Left lung (tissue), 10 donors: ENCODE data around the gene TMEM260. TPM values are rescaled to one million over a fixed set of nuclear protein-coding genes. Genes with fewer than 3 reads are reported as not detected.
"Not testable (repeated sequence)": the region's sequence is repeated elsewhere in the genome, so short reads cannot be mapped to it uniquely, and the experiment has no call there.

ENCODE experiments used
- ATAC-seq: fragments of 200-7000 bp; cut with Tn5 transposase; one replicate; pipeline ENCODE4 v1.9.1; 2020; ENCODE audit warnings: moderate library complexity
- DNase-seq, 4 donors: peaks; one replicate each; pipeline ENCODE4 v3.0.0-alpha.2; 2013 to 2020
- H3K27ac ChIP-seq, 2 donors: fragments of 200-600 bp; sonication (generic) in 1 of 2; one replicate each; pipeline versions ENCODE4 v1.5.0 to v1.8.0; 2020 to 2021
- H3K27me3 ChIP-seq, 2 donors: fragments of 200-600 bp; sonication (generic) in 1 of 2; one replicate each; pipeline versions ENCODE4 v1.5.0 to v1.8.0; 2020 to 2021
- H3K36me3 ChIP-seq, 2 donors: fragments of 200-600 bp; sonication (generic) in 1 of 2; one replicate each; pipeline versions ENCODE4 v1.5.0 to v1.8.0; 2020 to 2021
- H3K4me1 ChIP-seq, 2 donors: fragments of 200-600 bp; one replicate each; pipeline ENCODE4 v1.8.0; 2021
- H3K4me3 ChIP-seq, 2 donors: fragments of 200-600 bp; sonication (generic) in 1 of 2; one replicate each; pipeline versions ENCODE4 v1.5.0 to v1.8.0; 2020 to 2021; ENCODE audit warnings: mild to moderate bottlenecking in 1 of 2
- H3K9me3 ChIP-seq, 2 donors: fragments of 200-600 bp; sonication (generic) in 1 of 2; one replicate each; pipeline versions ENCODE4 v1.5.0 to v1.8.0; 2020 to 2021
- CTCF ChIP-seq, 2 donors: fragments of 200-600 bp; sonication (generic) in 1 of 2; IDR thresholded peaks; one replicate each; pipeline versions ENCODE4 v1.5.0 to v1.8.0; 2021; ENCODE audit warnings: antibody characterized with exemption in 2 of 2
- intact Hi-C, 2 donors: fragments of 100-400 bp; cut with DNase I; formaldehyde crosslinking; loops; one replicate each; pipeline versions ENCODE4 v1.11.2 to v1.14.2; 2022
- polyA plus RNA-seq, 6 donors: library from polyadenylated mRNA; unstranded; fragments of 120-200 nt; gene quantifications; one replicate each; pipeline ENCODE4 v1.2.1, GENCODE V29; 2013; ENCODE audit not compliant: insufficient read length in 6 of 6
- total RNA-seq, 2 donors: library from RNA; stranded (reverse); fragmentation: NEBNext Ultra II Directional; extraction: Animal tissue kit (Norgen Biotek cat#: 25700); gene quantifications; one replicate each; pipeline ENCODE4 v1.2.1, GENCODE V29; 2021
- donor health status: DM: no; HTN: yes; CAD: no.
- donor health status: DM: no; HTN: no; CAD: no.

TMEM260 gene
- total and polyA plus RNA-seq, 8 donors = 24.2 to 34.9 (median 28.7) TPM

- ATAC-seq (no peak), DNase-seq (no peak)
- no peak for TF ChIP-seq CTCF (IDR thresholded peaks at IDR 0.05)
- Histone ChIP-seq H3K4me1 (no peaks in the 10 kb centered on the region), H3K27me3 (no peaks in the 10 kb centered on the region), H3K9me3 (no peaks in the 10 kb centered on the region), H3K36me3 (peaks cover 0 to 12% of the 10 kb centered on the region in 2 donors), H3K27ac (no peak overlapping the region), H3K4me3 (no peak overlapping the region)
- intact Hi-C loops = no loop called here
Measured at GRCh38 chr14:56592746-56593544, 13.3 kb downstream of the TMEM260 start.

- Histone ChIP-seq H3K4me3 (no peak overlapping the region), H3K36me3 (peaks cover 0 to 12% of the 10 kb centered on the region in 2 donors), H3K4me1 (no peaks in the 10 kb centered on the region), H3K27me3 (no peaks in the 10 kb centered on the region), H3K9me3 (no peaks in the 10 kb centered on the region), H3K27ac (no peak overlapping the region)
- intact Hi-C loops = no loop called here
- ATAC-seq = no peak
- TF ChIP-seq CTCF (IDR thresholded peaks at IDR 0.05) = no peak
- no peak for DNase-seq
Measured at GRCh38 chr14:56594428-56594827, 14.8 kb downstream of the TMEM260 start.

- no peak for ATAC-seq
- no peaks in the 10 kb centered on the region for H3K4me1 ChIP-seq
- no peaks in the 10 kb centered on the region for H3K9me3 ChIP-seq
- peaks cover 0 to 8% of the 10 kb centered on the region in 2 donors for H3K36me3 ChIP-seq
- H3K4me3 ChIP-seq = no peak overlapping the region
- intact Hi-C loops = no loop called here
- H3K27me3 ChIP-seq = no peaks in the 10 kb centered on the region
- no peak for DNase-seq
- TF ChIP-seq CTCF (IDR thresholded peaks at IDR 0.05) = no peak
- no peak overlapping the region for H3K27ac ChIP-seq
Measured at GRCh38 chr14:56598519-56598918, 18.9 kb downstream of the TMEM260 start.

GRCh38 chr14:56603648-56604047 is 24.1 kb downstream of the TMEM260 start:
- Histone ChIP-seq H3K27me3 (no peaks in the 10 kb centered on the region), H3K36me3 (peaks cover 0 to 29% of the 10 kb centered on the region in 2 donors), H3K4me1 (no peaks in the 10 kb centered on the region), H3K9me3 (no peaks in the 10 kb centered on the region), H3K27ac (no peak overlapping the region), H3K4me3 (no peak overlapping the region)
- intact Hi-C loops = no loop called here
- TF ChIP-seq CTCF (IDR thresholded peaks at IDR 0.05) = no peak
- ATAC-seq = no peak
- DNase-seq = no peak

GRCh38 chr14:56608689-56609088 is 29.1 kb downstream of the TMEM260 start:
- ATAC-seq (no peak), DNase-seq (no peak)
- intact Hi-C loops = no loop called here
- Histone ChIP-seq H3K27me3 (no peaks in the 10 kb centered on the region), H3K4me3 (no peak overlapping the region), H3K27ac (no peak overlapping the region), H3K9me3 (no peaks in the 10 kb centered on the region), H3K4me1 (no peaks in the 10 kb centered on the region), H3K36me3 (peaks cover 0 to 70% of the 10 kb centered on the region in 2 donors)
- TF ChIP-seq CTCF (IDR thresholded peaks at IDR 0.05) = no peak

- H3K9me3 ChIP-seq, H3K4me3 ChIP-seq, intact Hi-C loops, H3K4me1 ChIP-seq, H3K27ac ChIP-seq, ATAC-seq, H3K27me3 ChIP-seq, DNase-seq: not testable (repeated sequence)
- peaks cover 0 to 82% of the 10 kb centered on the region in 2 donors for H3K36me3 ChIP-seq
Measured at GRCh38 chr14:56611663-56612062, 32.1 kb downstream of the TMEM260 start.
